HG03354 (cell line): ENCODE measurements around the gene GPC5.

Experiments
- ATAC-seq: cut with Tn5 transposase; IDR thresholded peaks from one replicate; pipeline ENCODE4 v1.9.1; 2021; ENCODE audit warnings: mild to moderate bottlenecking; ENCODE audit not compliant: unreplicated experiment, poor library complexity, severe bottlenecking

Gene GPC5

GRCh38 chr13:91622778-91623550 is 224.5 kb downstream of the GPC5 start:
- ATAC-seq, result no peak

GRCh38 chr13:91627952-91628739 is 229.7 kb downstream of the GPC5 start:
- no peak for ATAC-seq

GRCh38 chr13:91630946-91631345 is 232.5 kb downstream of the GPC5 start:
- ATAC-seq, result no peak

GRCh38 chr13:91632086-91632485 is 233.7 kb downstream of the GPC5 start:
- no peak for ATAC-seq

GRCh38 chr13:91639330-91639729 is 240.9 kb downstream of the GPC5 start:
- no peak for ATAC-seq

- no peak for ATAC-seq
These were observed 245.0 kb downstream of the GPC5 start for GRCh38 chr13:91643394-91643793.

GRCh38 chr13:91644806-91645205 is 246.4 kb downstream of the GPC5 start:
- ATAC-seq, result no peak

- ATAC-seq, result peak; percentile 68
These were observed 249.1 kb downstream of the GPC5 start for GRCh38 chr13:91647361-91647990.

GRCh38 chr13:91648012-91648411 is 249.6 kb downstream of the GPC5 start:
- no peak for ATAC-seq

GRCh38 chr13:91649456-91649855 is 251.0 kb downstream of the GPC5 start:
- ATAC-seq, result no peak

- ATAC-seq, result no peak
These were observed 254.2 kb downstream of the GPC5 start for GRCh38 chr13:91652404-91653301.

- no peak for ATAC-seq
These were observed 257.3 kb downstream of the GPC5 start for GRCh38 chr13:91655731-91656130.

- no peak for ATAC-seq
These were observed 258.9 kb downstream of the GPC5 start for GRCh38 chr13:91657283-91657682.

GRCh38 chr13:91659256-91660075 is 261.0 kb downstream of the GPC5 start:
- peak; percentile 37 for ATAC-seq

GRCh38 chr13:91660076-91660415 is 261.6 kb downstream of the GPC5 start:
- peak; percentile 34 for ATAC-seq

- peak; percentile 52 for ATAC-seq
These were observed 263.5 kb downstream of the GPC5 start for GRCh38 chr13:91661692-91662490.

- ATAC-seq, result no peak
These were observed 265.6 kb downstream of the GPC5 start for GRCh38 chr13:91664039-91664438.

GRCh38 chr13:91667486-91667885 is 269.1 kb downstream of the GPC5 start:
- ATAC-seq, result no peak
